Retinal pigment epithelial cell (primary cell): Measurements from ENCODE around the gene PPIP5K2.
"Not testable (repeated sequence)": the region's sequence is repeated elsewhere in the genome, so short reads cannot be mapped to it uniquely, and the experiment has no call there.

Experiments used
- DNase-seq: peaks from one replicate; pipeline ENCODE4 v3.0.0-alpha.2; 2010; ENCODE audit warnings: low read depth
- H3K4me3 ChIP-seq: 2 replicates; pipeline ENCODE4 v1.5.1; 2011; ENCODE audit warnings: mild to moderate bottlenecking, low read length, control low read depth, moderate library complexity
- TF ChIP-seq, protein P1 (sequence below): conservative IDR thresholded peaks from 2 replicates; pipeline ENCODE4 v1.5.1; 2011; ENCODE audit warnings: low read depth, low read length, control low read depth, inconsistent platforms

PPIP5K2 gene

GRCh38 chr5:103166706-103167105, 46.6 kb downstream of the PPIP5K2 start:
- TF ChIP-seq, protein P1, sequence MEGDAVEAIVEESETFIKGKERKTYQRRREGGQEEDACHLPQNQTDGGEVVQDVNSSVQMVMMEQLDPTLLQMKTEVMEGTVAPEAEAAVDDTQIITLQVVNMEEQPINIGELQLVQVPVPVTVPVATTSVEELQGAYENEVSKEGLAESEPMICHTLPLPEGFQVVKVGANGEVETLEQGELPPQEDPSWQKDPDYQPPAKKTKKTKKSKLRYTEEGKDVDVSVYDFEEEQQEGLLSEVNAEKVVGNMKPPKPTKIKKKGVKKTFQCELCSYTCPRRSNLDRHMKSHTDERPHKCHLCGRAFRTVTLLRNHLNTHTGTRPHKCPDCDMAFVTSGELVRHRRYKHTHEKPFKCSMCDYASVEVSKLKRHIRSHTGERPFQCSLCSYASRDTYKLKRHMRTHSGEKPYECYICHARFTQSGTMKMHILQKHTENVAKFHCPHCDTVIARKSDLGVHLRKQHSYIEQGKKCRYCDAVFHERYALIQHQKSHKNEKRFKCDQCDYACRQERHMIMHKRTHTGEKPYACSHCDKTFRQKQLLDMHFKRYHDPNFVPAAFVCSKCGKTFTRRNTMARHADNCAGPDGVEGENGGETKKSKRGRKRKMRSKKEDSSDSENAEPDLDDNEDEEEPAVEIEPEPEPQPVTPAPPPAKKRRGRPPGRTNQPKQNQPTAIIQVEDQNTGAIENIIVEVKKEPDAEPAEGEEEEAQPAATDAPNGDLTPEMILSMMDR: no peak
- no peak overlapping the region for H3K4me3 ChIP-seq

DNA sequence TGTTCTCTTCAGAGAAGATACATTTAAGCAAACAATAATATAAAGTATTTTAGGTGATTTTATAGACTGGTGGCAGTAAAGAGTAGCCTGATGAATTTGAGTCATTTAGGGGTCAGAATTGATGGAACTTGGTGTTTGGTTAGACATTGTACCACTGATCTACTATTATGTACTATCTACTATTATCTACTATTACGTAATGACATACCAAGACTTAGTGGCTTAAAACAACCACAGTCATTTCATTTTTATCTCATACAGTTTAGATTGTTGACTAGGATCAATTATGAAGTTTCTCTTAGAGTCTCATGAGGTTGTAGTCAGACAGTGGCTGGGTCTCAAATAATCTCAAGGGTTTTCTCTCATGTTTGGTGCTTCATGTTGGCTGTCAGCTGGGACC, 54.0 kb downstream of the PPIP5K2 start:
- H3K4me3 ChIP-seq: no peak overlapping the region
- DNase-seq: no peak
- TF ChIP-seq, protein P1: no peak

More at GRCh38 chr5:103166706-103167105, 46.6 kb downstream of the PPIP5K2 start:
- no peak for DNase-seq

GRCh38 chr5:103177543-103177942, 57.4 kb downstream of the PPIP5K2 start:
- no peak for DNase-seq
- TF ChIP-seq, protein P1: no peak
- H3K4me3 ChIP-seq: no peak overlapping the region

- TF ChIP-seq, protein P1: no peak
- DNase-seq: no peak
Observed at GRCh38 chr5:103178167-103178566, 58.1 kb downstream of the PPIP5K2 start.

GRCh38 chr5:103186152-103186551, 66.1 kb downstream of the PPIP5K2 start:
- DNase-seq: no peak

More at GRCh38 chr5:103178167-103178566, 58.1 kb downstream of the PPIP5K2 start:
- H3K4me3 ChIP-seq: no peak overlapping the region

GRCh38 chr5:103188436-103188835, 68.3 kb downstream of the PPIP5K2 start:
- no peak for DNase-seq

More at GRCh38 chr5:103186152-103186551, 66.1 kb downstream of the PPIP5K2 start:
- TF ChIP-seq, protein P1: no peak
- H3K4me3 ChIP-seq: no peak overlapping the region

GRCh38 chr5:103203226-103203625, 83.1 kb downstream of the PPIP5K2 start:
- H3K4me3 ChIP-seq: no peak overlapping the region
- DNase-seq: no peak
- TF ChIP-seq, protein P1: no peak

More at GRCh38 chr5:103188436-103188835, 68.3 kb downstream of the PPIP5K2 start:
- no peak overlapping the region for H3K4me3 ChIP-seq
- TF ChIP-seq, protein P1: no peak

DNA sequence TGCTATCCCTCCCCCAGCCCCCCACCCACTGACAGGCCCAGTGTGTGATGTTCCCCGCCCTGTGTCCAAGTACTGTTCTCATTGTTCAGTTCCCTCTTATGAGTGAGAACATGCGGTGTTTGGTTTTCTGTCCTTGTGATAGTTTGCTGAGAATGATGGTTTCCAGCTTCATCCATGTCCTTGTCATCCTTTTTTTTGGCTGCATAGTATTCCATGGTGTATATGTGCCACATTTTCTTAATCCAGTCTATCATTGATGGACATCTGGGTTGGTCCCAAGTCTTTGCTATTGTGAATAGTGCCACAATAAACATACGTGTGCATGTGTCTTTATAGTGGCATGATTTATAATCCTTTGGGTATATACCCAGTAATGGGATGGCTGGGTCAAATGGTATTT, 84.9 kb downstream of the PPIP5K2 start:
- H3K4me3 ChIP-seq, DNase-seq: not testable (repeated sequence)
